BLaER1 (cell line): ENCODE results near the gene TTLL10.
A peak's percentile ranks its signal among the peaks of the same experiment; 100 is the strongest.

Source experiments
- H3K27ac ChIP-seq: shearing (Covaris generic); formaldehyde crosslinking; 2 replicates; pipeline ENCODE4 v1.8.1; 2022
- H3K27me3 ChIP-seq: shearing (Covaris generic); formaldehyde crosslinking; 2 replicates; pipeline ENCODE4 v1.8.1; 2022
- H3K36me3 ChIP-seq: shearing (Covaris generic); formaldehyde crosslinking; 2 replicates; pipeline ENCODE4 v1.8.1; 2022
- H3K4me1 ChIP-seq: shearing (Covaris generic); formaldehyde crosslinking; 2 replicates; pipeline ENCODE4 v1.8.1; 2022
- H3K4me2 ChIP-seq: shearing (Covaris generic); formaldehyde crosslinking; 2 replicates; pipeline ENCODE4 v1.8.1; 2022
- H3K4me3 ChIP-seq: shearing (Covaris generic); formaldehyde crosslinking; 2 replicates; pipeline ENCODE4 v1.8.1; 2022
- H3K9ac ChIP-seq: shearing (Covaris generic); formaldehyde crosslinking; 2 replicates; pipeline ENCODE4 v1.8.1; 2022
- H3K9me3 ChIP-seq: shearing (Covaris generic); formaldehyde crosslinking; 2 replicates; pipeline ENCODE4 v1.8.1; 2022
- H4K20me1 ChIP-seq: shearing (Covaris generic); formaldehyde crosslinking; 2 replicates; pipeline ENCODE4 v1.8.1; 2022
- Cebpa-rat ChIP-seq: shearing (Covaris generic); IDR thresholded peaks from 2 replicates; pipeline ENCODE4 v1.8.1; 2022

Gene TTLL10

GRCh38 chr1:1232796-1233566, 59.3 kb downstream of the TTLL10 start:
- Histone ChIP-seq H3K36me3 (peaks cover 48% of the 10 kb centered on the region), H3K4me2 (peak overlapping the region; percentile 99), H3K4me1 (peaks cover 78% of the 10 kb centered on the region), H3K27ac (peak overlapping the region; percentile 93), H3K9ac (peak overlapping the region; percentile 87), H3K4me3 (peak overlapping the region; percentile 86), H3K9me3 (no peaks in the 10 kb centered on the region), H4K20me1 (peaks cover 86% of the 10 kb centered on the region), H3K27me3 (0 out of 2 replicates have a peak, but pooled peaks cover 2% of the 10 kb centered on the region)
- TF ChIP-seq Cebpa-rat: no peak

DNA sequence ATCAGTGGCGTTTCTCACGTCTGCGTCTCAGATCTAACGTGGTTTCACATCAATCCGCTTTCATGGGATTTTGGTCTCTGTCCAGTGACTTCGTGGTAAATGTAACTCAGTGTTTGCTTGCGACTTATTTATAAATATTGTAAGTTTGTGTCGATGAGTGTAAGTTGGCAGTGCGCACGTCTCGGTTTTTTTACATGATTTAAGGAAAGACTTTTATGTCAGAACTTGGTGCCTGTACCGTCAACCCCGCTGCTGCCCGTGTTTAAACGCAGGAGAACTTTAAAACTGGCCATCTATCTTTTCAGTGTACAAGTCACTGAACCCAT, 59.9 kb downstream of the TTLL10 start:
- Histone ChIP-seq H3K36me3 (peaks cover 42% of the 10 kb centered on the region), H3K4me2 (peak overlapping the region; percentile 99), H3K4me1 (peaks cover 84% of the 10 kb centered on the region), H3K9ac (peak overlapping the region; percentile 87), H3K9me3 (no peaks in the 10 kb centered on the region), H3K27me3 (0 out of 2 replicates have a peak, but pooled peaks cover 6% of the 10 kb centered on the region), H3K27ac (peak overlapping the region; percentile 93), H3K4me3 (peak overlapping the region; percentile 86), H4K20me1 (peaks cover 83% of the 10 kb centered on the region)
- TF ChIP-seq Cebpa-rat: no peak

DNA sequence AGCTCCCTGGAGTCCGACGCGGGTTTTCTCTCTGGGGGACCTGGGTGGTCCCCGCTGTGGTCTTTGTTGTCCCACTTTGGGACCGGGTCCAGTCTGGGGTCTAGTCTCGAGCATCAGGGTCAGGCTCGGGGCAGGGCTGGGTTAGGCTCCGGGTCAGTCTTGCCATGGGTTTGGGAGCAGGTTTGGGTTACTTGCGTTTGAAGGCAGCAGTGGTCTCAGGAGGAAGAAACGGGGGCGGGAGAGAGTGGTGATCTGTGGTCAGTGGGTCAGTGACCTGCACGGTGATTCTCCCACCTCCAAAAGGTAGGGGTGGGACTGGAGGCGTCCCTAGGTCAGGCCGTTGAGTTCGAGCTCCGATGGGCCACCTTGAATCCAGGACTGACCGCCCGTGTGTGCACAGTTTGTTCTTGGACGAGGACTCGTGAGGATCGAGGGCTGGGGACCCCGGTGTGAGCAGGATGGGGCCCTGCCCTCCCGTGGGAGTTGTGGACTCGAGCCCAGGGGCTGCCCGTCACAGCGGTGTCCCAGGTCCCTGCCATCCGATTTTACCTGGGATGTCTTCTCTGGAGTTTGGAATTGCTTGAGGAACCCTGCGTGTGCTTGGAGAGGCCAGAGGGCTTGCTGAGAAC, 60.6 kb downstream of the TTLL10 start:
- Histone ChIP-seq H3K9ac (peak overlapping the region; percentile 87; the same call in 1 of the 2 replicates), H3K4me3 (0 out of 2 replicates have a peak overlapping the region, but pooled peaks have one; percentile 86), H3K27ac (0 out of 2 replicates have a peak overlapping the region, but pooled peaks have one; percentile 93), H3K4me1 (peaks cover 89% of the 10 kb centered on the region), H3K9me3 (no peaks in the 10 kb centered on the region), H3K27me3 (0 out of 2 replicates have a peak, but pooled peaks cover 7% of the 10 kb centered on the region), H3K36me3 (peaks cover 34% of the 10 kb centered on the region), H3K4me2 (peak overlapping the region; percentile 99), H4K20me1 (peaks cover 76% of the 10 kb centered on the region)
- no peak for TF ChIP-seq Cebpa-rat

DNA sequence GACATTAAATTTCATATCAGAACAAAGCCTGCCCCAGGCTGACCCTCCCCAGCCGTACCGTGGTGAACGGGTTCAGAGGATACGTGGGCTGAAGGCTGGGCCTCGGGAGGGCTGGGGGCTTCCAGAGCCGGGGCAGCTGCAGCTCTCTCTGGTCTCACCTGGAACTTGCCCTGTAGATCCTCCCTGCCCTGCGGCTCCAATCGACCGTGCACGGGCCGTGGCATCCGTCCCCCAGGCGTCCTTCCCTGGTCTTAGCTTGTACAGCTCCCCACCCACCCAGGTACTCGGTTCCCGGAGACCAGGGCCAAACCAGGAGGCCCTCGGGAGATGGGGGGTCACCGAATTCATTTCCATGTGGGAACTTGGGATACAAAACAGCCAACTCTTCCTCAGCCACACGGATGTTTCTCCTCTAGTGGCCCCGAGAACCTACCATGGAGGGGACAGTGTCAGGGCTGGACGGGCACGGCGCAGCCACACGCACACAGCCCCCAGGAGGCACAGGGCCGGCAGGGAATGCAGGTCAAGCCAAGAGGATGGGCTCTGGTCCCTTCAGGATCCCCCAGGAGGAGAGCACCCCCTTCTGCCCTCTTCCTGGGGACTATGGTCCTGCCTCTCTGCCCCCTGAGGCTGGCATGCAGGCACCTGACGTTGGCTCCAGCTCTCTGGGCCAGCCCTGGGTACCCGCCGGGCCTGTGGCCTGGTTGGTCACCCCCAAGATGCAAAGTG, 61.5 kb downstream of the TTLL10 start:
- Histone ChIP-seq H3K9ac (0 out of 2 replicates have a peak overlapping the region, but pooled peaks have one; percentile 70), H3K27ac (no peak overlapping the region), H3K36me3 (peaks cover 26% of the 10 kb centered on the region), H3K4me2 (peak overlapping the region; percentile 99), H3K9me3 (no peaks in the 10 kb centered on the region), H3K27me3 (0 out of 2 replicates have a peak, but pooled peaks cover 7% of the 10 kb centered on the region), H3K4me1 (peaks cover 89% of the 10 kb centered on the region), H4K20me1 (peaks cover 67% of the 10 kb centered on the region), H3K4me3 (no peak overlapping the region)
- TF ChIP-seq Cebpa-rat: no peak

GRCh38 chr1:1236176-1236763, 62.6 kb downstream of the TTLL10 start:
- Histone ChIP-seq H3K9ac (peak overlapping the region; percentile 70), H3K36me3 (peaks cover 26% of the 10 kb centered on the region), H3K27ac (peak overlapping the region; percentile 61), H3K9me3 (no peaks in the 10 kb centered on the region), H4K20me1 (peaks cover 62% of the 10 kb centered on the region), H3K4me2 (peak overlapping the region; percentile 99), H3K27me3 (0 out of 2 replicates have a peak, but pooled peaks cover 7% of the 10 kb centered on the region), H3K4me3 (peak overlapping the region; percentile 7; the same call in 1 of the 2 replicates), H3K4me1 (peaks cover 89% of the 10 kb centered on the region)
- TF ChIP-seq Cebpa-rat: no peak

GRCh38 chr1:1236945-1237873, 63.5 kb downstream of the TTLL10 start:
- Histone ChIP-seq H3K27me3 (0 out of 2 replicates have a peak, but pooled peaks cover 7% of the 10 kb centered on the region), H3K36me3 (peaks cover 26% of the 10 kb centered on the region), H4K20me1 (peaks cover 71% of the 10 kb centered on the region), H3K4me3 (peak overlapping the region; percentile 7), H3K9ac (peak overlapping the region; percentile 70), H3K4me1 (peaks cover 98% of the 10 kb centered on the region), H3K4me2 (peak overlapping the region; percentile 99), H3K27ac (peak overlapping the region; percentile 61), H3K9me3 (no peaks in the 10 kb centered on the region)
- TF ChIP-seq Cebpa-rat: no peak

DNA sequence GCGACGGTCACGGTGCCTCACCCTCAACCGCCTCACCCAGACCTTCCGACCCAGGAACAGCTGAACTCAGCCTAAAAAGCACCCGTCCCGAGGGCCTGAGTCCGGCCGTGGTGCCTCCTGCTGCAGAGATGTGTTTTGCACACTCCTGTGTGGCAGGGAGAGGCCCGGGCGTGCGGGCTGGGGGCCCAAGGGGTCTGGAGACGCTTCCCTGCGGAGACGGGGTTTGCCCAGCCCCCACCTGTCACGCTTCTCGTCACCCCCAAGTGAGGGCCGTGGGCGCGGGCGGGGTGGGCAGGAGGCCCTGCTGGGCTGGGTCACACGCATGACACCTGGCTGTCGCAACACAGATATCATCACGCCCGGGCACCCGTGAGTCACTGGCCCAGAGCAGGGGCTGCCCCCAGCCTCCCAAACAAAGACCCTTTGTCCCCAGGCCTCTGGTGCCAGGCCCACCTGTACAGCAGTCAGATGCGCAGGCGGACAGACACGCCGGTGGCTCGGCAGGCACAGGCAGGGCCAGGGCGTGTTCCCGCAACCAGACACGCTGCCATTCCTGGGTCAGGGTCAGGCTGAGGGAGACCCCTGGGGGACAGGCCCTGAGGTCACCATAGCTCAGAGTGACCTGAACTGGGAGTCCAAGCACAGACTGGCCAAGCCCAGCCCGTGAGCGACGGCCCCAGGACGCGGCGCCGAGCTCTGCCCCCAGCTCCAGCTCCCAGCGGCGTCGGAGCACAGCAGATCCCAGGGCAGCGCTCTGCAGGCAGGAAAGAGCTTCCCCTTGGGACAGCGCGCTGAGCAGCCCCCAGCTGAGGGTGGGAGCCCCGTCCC, 64.4 kb downstream of the TTLL10 start:
- Histone ChIP-seq H3K4me2 (peak overlapping the region; percentile 99), H3K9me3 (no peaks in the 10 kb centered on the region), H4K20me1 (peaks cover 74% of the 10 kb centered on the region), H3K27me3 (0 out of 2 replicates have a peak, but pooled peaks cover 7% of the 10 kb centered on the region), H3K36me3 (peaks cover 26% of the 10 kb centered on the region), H3K9ac (peak overlapping the region; percentile 70), H3K27ac (peak overlapping the region; percentile 61), H3K4me1 (peaks cover 97% of the 10 kb centered on the region), H3K4me3 (peak overlapping the region; percentile 7)
- TF ChIP-seq Cebpa-rat: no peak
